ENCODE results near the gene ACTL7B.

Gene ACTL7B

GRCh38 chr9:108813951-108814601 lies 41.7 kb downstream of the ACTL7B start:
- DNase-seq (ENCODE audit: low read depth, low spot score), result no peak
- no peak overlapping the region for H3K4me3 ChIP-seq (ENCODE audit: low read length)

GRCh38 chr9:108812396-108813025 lies 43.3 kb downstream of the ACTL7B start:
- no peak overlapping the region for H3K4me3 ChIP-seq (ENCODE audit: low read length)
- DNase-seq (ENCODE audit: low read depth, low spot score), result no peak

- DNase-seq (ENCODE audit: low read depth, low spot score), result no peak
- no peak overlapping the region for H3K4me3 ChIP-seq (ENCODE audit: low read length)
Measured at GRCh38 chr9:108811944-108812343, 43.8 kb downstream of the ACTL7B start.

- no peak overlapping the region for H3K4me3 ChIP-seq (ENCODE audit: low read length)
- DNase-seq (ENCODE audit: low read depth, low spot score), result no peak
Measured at GRCh38 chr9:108809269-108809668, 46.5 kb downstream of the ACTL7B start.

Data from Jurkat, Clone E6-1 (cell line).